Activated naive CD8-positive, alpha-beta T cell treated with anti-CD3 and anti-CD28 coated beads, Interleukin-2, amount 10 ng/mL, durations not matched to agents 7 days and 5 days (primary cell): ENCODE results near the gene TNIK. TPM values are rescaled to one million over a fixed set of nuclear protein-coding genes. Genes with fewer than 3 reads are reported as not detected.

Source experiments
- ATAC-seq: fragments of 150-1000 bp; cut with Tn5 transposase; one replicate; pipeline ENCODE4 v1.10.0; 2021; ENCODE audit warnings: low read depth, moderate library complexity
- POLR2A ChIA-PET: fragments of 350-600 bp; sonication (Branson Sonifier 250); formaldehyde crosslinking; loops from one replicate; lab custom pipeline; 2021; ENCODE audit warnings: antibody characterized with exemption; lab: Charles Lee
- DNase-seq: peaks from one replicate; pipeline ENCODE4 v3.0.0; 2021
- H3K27ac Mint-ChIP-seq: one replicate; pipeline ENCODE4 v1.8.0; 2022; ENCODE audit warnings: mild to moderate bottlenecking, mixed read lengths
- H3K27me3 Mint-ChIP-seq: one replicate; pipeline ENCODE4 v1.8.0; 2022; ENCODE audit warnings: mild to moderate bottlenecking, moderate library complexity, mixed read lengths
- H3K36me3 Mint-ChIP-seq: one replicate; pipeline ENCODE4 v1.8.0; 2021; ENCODE audit warnings: mild to moderate bottlenecking, mixed read lengths
- H3K4me1 Mint-ChIP-seq: one replicate; pipeline ENCODE4 v1.8.0; 2021; ENCODE audit warnings: mixed read lengths
- H3K4me3 Mint-ChIP-seq: one replicate; pipeline ENCODE4 v1.8.0; 2022; ENCODE audit warnings: mild to moderate bottlenecking, moderate library complexity, mixed read lengths
- H3K9me3 Mint-ChIP-seq: one replicate; pipeline ENCODE4 v1.8.0; 2021; ENCODE audit warnings: mixed read lengths
- total RNA-seq, 2 experiments: library from RNA; stranded (reverse); gene quantifications; one replicate each; pipeline ENCODE4 v1.2.3, GENCODE V29; 2021

TNIK gene
- total RNA-seq, 2 experiments from 2014 or later = 47.6 to 52.7 TPM

GRCh38 chr3:171364500-171364899 is 95.7 kb downstream of the TNIK start:
- no peak overlapping the region for H3K27ac Mint-ChIP-seq
- ATAC-seq (no peak), DNase-seq (no peak)
- H3K9me3 Mint-ChIP-seq = no peaks in the 10 kb centered on the region
- POLR2A ChIA-PET = no interaction called here
- H3K36me3 Mint-ChIP-seq = peaks cover 16% of the 10 kb centered on the region
- no peaks in the 10 kb centered on the region for H3K27me3 Mint-ChIP-seq
- no peaks in the 10 kb centered on the region for H3K4me1 Mint-ChIP-seq
- H3K4me3 Mint-ChIP-seq = no peak overlapping the region

- H3K4me3 Mint-ChIP-seq = no peak overlapping the region
- H3K36me3 Mint-ChIP-seq = peaks cover 12% of the 10 kb centered on the region
- POLR2A ChIA-PET = no interaction called here
- no peak overlapping the region for H3K27ac Mint-ChIP-seq
- H3K27me3 Mint-ChIP-seq = no peaks in the 10 kb centered on the region
- no peaks in the 10 kb centered on the region for H3K9me3 Mint-ChIP-seq
- H3K4me1 Mint-ChIP-seq = peaks cover 1% of the 10 kb centered on the region
- no peak for ATAC-seq
- DNase-seq = no peak
Observed at GRCh38 chr3:171363202-171363601, 97.0 kb downstream of the TNIK start.

- Mint-ChIP-seq H3K9me3 (no peaks in the 10 kb centered on the region), H3K36me3 (peaks cover 8% of the 10 kb centered on the region), H3K4me3 (no peak overlapping the region), H3K4me1 (peaks cover 1% of the 10 kb centered on the region), H3K27me3 (no peaks in the 10 kb centered on the region), H3K27ac (no peak overlapping the region)
- ATAC-seq (no peak), DNase-seq (no peak)
- POLR2A ChIA-PET = no interaction called here
Observed at GRCh38 chr3:171362575-171362974, 97.6 kb downstream of the TNIK start.

- H3K4me3 Mint-ChIP-seq = no peak overlapping the region
- no peak for DNase-seq
- peaks cover 5% of the 10 kb centered on the region for H3K36me3 Mint-ChIP-seq
- H3K27me3 Mint-ChIP-seq = no peaks in the 10 kb centered on the region
- peaks cover 1% of the 10 kb centered on the region for H3K4me1 Mint-ChIP-seq
- ATAC-seq = no peak
- H3K9me3 Mint-ChIP-seq = no peaks in the 10 kb centered on the region
- no peak overlapping the region for H3K27ac Mint-ChIP-seq
- POLR2A ChIA-PET = no interaction called here
Observed at GRCh38 chr3:171358881-171359198, 101.4 kb downstream of the TNIK start.

- Mint-ChIP-seq H3K4me3 (no peak overlapping the region), H3K27me3 (no peaks in the 10 kb centered on the region), H3K4me1 (peaks cover 1% of the 10 kb centered on the region), H3K36me3 (peaks cover 5% of the 10 kb centered on the region), H3K27ac (no peak overlapping the region), H3K9me3 (no peaks in the 10 kb centered on the region)
- DNase-seq = no peak
- no peak for ATAC-seq
- POLR2A ChIA-PET = no interaction called here
Observed at GRCh38 chr3:171358181-171358880, 101.9 kb downstream of the TNIK start.

- no peak overlapping the region for H3K4me3 Mint-ChIP-seq
Observed at GRCh38 chr3:171357721-171358120, 102.5 kb downstream of the TNIK start.

GRCh38 chr3:171356251-171356650 is 104.0 kb downstream of the TNIK start:
- no peak for ATAC-seq
- H3K36me3 Mint-ChIP-seq = peaks cover 5% of the 10 kb centered on the region
- H3K27ac Mint-ChIP-seq = no peak overlapping the region
- no peaks in the 10 kb centered on the region for H3K9me3 Mint-ChIP-seq
- peaks cover 3% of the 10 kb centered on the region for H3K4me1 Mint-ChIP-seq
- H3K27me3 Mint-ChIP-seq = no peaks in the 10 kb centered on the region
- H3K4me3 Mint-ChIP-seq = no peak overlapping the region
- POLR2A ChIA-PET = no interaction called here
- no peak for DNase-seq

More at GRCh38 chr3:171357721-171358120, 102.5 kb downstream of the TNIK start:
- Mint-ChIP-seq H3K9me3 (no peaks in the 10 kb centered on the region), H3K4me1 (peaks cover 1% of the 10 kb centered on the region), H3K27me3 (no peaks in the 10 kb centered on the region), H3K27ac (no peak overlapping the region), H3K36me3 (peaks cover 5% of the 10 kb centered on the region)
- ATAC-seq (no peak), DNase-seq (no peak)
- POLR2A ChIA-PET = no interaction called here

- Mint-ChIP-seq H3K27ac (no peak overlapping the region), H3K4me1 (peaks cover 3% of the 10 kb centered on the region), H3K4me3 (no peak overlapping the region), H3K36me3 (peaks cover 5% of the 10 kb centered on the region), H3K27me3 (no peaks in the 10 kb centered on the region), H3K9me3 (no peaks in the 10 kb centered on the region)
- POLR2A ChIA-PET = no interaction called here
- DNase-seq = no peak
- ATAC-seq = no peak
Observed at GRCh38 chr3:171354706-171355582, 105.3 kb downstream of the TNIK start.

- Mint-ChIP-seq H3K9me3 (no peaks in the 10 kb centered on the region), H3K27ac (no peak overlapping the region), H3K27me3 (no peaks in the 10 kb centered on the region), H3K4me3 (no peak overlapping the region), H3K36me3 (peaks cover 5% of the 10 kb centered on the region), H3K4me1 (peaks cover 3% of the 10 kb centered on the region)
- ATAC-seq (no peak), DNase-seq (no peak)
- POLR2A ChIA-PET = no interaction called here
Observed at GRCh38 chr3:171354049-171354705, 106.0 kb downstream of the TNIK start.

GRCh38 chr3:171353423-171353822 is 106.8 kb downstream of the TNIK start:
- DNase-seq (no peak), ATAC-seq (no peak)
- POLR2A ChIA-PET = no interaction called here
- Mint-ChIP-seq H3K4me1 (peaks cover 3% of the 10 kb centered on the region), H3K27ac (no peak overlapping the region), H3K36me3 (peaks cover 2% of the 10 kb centered on the region), H3K4me3 (no peak overlapping the region), H3K9me3 (no peaks in the 10 kb centered on the region), H3K27me3 (no peaks in the 10 kb centered on the region)

- Mint-ChIP-seq H3K27ac (no peak overlapping the region), H3K4me3 (no peak overlapping the region), H3K4me1 (peaks cover 3% of the 10 kb centered on the region), H3K9me3 (no peaks in the 10 kb centered on the region), H3K27me3 (no peaks in the 10 kb centered on the region), H3K36me3 (peaks cover 2% of the 10 kb centered on the region)
- ATAC-seq (no peak), DNase-seq (no peak)
- POLR2A ChIA-PET = no interaction called here
Observed at GRCh38 chr3:171352387-171352935, 107.7 kb downstream of the TNIK start.

- H3K36me3 Mint-ChIP-seq = peaks cover 6% of the 10 kb centered on the region
- no peak overlapping the region for H3K27ac Mint-ChIP-seq
- H3K27me3 Mint-ChIP-seq = no peaks in the 10 kb centered on the region
- peaks cover 7% of the 10 kb centered on the region for H3K4me1 Mint-ChIP-seq
- H3K4me3 Mint-ChIP-seq = no peak overlapping the region
- ATAC-seq (no peak), DNase-seq (no peak)
- H3K9me3 Mint-ChIP-seq = no peaks in the 10 kb centered on the region
- POLR2A ChIA-PET = no interaction called here
Observed at GRCh38 chr3:171351676-171352075, 108.5 kb downstream of the TNIK start.

GRCh38 chr3:171350364-171350763 is 109.8 kb downstream of the TNIK start:
- POLR2A ChIA-PET = interaction anchor here (0.6 to 0.7 kb wide), 2 partner anchors 22 to 57 kb away, joined by 4 to 8 read pairs; no protein-coding TSS in a partner anchor
- no peak overlapping the region for H3K27ac Mint-ChIP-seq
- H3K4me3 Mint-ChIP-seq = no peak overlapping the region

More at GRCh38 chr3:171350364-171350763, 109.8 kb downstream of the TNIK start:
- Mint-ChIP-seq H3K27me3 (no peaks in the 10 kb centered on the region), H3K4me1 (peaks cover 9% of the 10 kb centered on the region), H3K9me3 (peaks cover 4% of the 10 kb centered on the region), H3K36me3 (peaks cover 15% of the 10 kb centered on the region)
- DNase-seq (no peak), ATAC-seq (no peak)
